Mucosa of stomach (tissue), 1 donor: ENCODE measurements around the gene CACNA1S.

Source experiments
- H3K27me3 ChIP-seq: one replicate; pipeline ENCODE4 v1.7.0; 2013; ENCODE audit warnings: mild to moderate bottlenecking, low read length; ENCODE audit not compliant: control insufficient read depth, insufficient read depth
- H3K36me3 ChIP-seq: one replicate; pipeline ENCODE4 v1.7.0; 2013; ENCODE audit warnings: low read length; ENCODE audit not compliant: control insufficient read depth, insufficient read depth
- H3K4me1 ChIP-seq: one replicate; pipeline ENCODE4 v1.7.0; 2013; ENCODE audit warnings: mild to moderate bottlenecking, low read length; ENCODE audit not compliant: control insufficient read depth, insufficient read depth
- H3K4me3 ChIP-seq: one replicate; pipeline ENCODE4 v1.7.0; 2013; ENCODE audit warnings: low read length
- H3K9ac ChIP-seq: one replicate; pipeline ENCODE4 v1.7.0; 2013; ENCODE audit warnings: mild to moderate bottlenecking, low read length, moderate library complexity
- H3K9me3 ChIP-seq: one replicate; pipeline ENCODE4 v1.7.0; 2013; ENCODE audit warnings: mild to moderate bottlenecking, low read length, moderate library complexity; ENCODE audit not compliant: control insufficient read depth
- donor health status: Pancreatic carcinoma.

CACNA1S gene

DNA sequence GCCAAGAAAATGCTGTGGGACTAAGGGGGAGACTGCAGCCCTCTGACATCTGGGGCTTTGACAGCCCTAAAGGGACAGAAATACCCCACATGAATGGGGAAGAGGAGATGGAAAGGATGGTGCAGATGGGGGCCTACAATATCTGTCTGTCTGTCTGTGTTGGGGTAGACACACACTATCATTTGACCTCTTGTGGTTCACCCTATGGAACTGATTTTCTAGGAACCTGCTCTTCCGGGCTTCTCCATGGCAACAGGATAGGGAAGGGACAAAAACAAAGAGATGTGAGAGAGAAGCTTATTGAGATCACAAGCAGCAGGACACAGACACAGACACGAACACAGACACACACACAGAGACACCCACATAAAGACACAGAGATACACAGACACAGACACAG is 105.8 kb downstream of the CACNA1S start:
- Histone ChIP-seq H3K9me3 (no peaks in the 10 kb centered on the region), H3K4me3 (no peak overlapping the region), H3K9ac (no peak overlapping the region), H3K36me3 (no peaks in the 10 kb centered on the region), H3K4me1 (peaks cover 8% of the 10 kb centered on the region), H3K27me3 (no peaks in the 10 kb centered on the region)

DNA sequence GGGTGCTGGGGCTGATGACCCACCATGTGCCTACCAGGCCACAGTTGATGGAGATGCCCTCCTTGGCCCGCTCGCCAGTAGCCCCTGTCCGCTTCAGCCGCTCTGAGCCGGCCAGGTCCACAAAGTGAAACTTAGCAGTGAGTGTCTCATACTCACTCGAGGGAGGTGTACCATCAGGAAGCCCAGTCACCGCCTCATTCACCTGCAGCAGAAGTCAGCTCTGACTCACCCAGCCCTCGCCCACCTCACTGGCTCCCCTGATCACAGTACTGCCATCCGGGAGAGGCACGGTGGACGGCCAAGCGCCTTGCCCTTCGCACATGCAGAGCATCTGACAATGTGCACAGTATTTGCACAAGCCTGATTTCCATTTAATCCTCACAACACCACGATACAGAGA is 107.5 kb downstream of the CACNA1S start:
- no peaks in the 10 kb centered on the region for H3K36me3 ChIP-seq
- no peak overlapping the region for H3K9ac ChIP-seq
- no peaks in the 10 kb centered on the region for H3K27me3 ChIP-seq
- no peaks in the 10 kb centered on the region for H3K9me3 ChIP-seq
- no peak overlapping the region for H3K4me3 ChIP-seq
- peaks cover 8% of the 10 kb centered on the region for H3K4me1 ChIP-seq

DNA sequence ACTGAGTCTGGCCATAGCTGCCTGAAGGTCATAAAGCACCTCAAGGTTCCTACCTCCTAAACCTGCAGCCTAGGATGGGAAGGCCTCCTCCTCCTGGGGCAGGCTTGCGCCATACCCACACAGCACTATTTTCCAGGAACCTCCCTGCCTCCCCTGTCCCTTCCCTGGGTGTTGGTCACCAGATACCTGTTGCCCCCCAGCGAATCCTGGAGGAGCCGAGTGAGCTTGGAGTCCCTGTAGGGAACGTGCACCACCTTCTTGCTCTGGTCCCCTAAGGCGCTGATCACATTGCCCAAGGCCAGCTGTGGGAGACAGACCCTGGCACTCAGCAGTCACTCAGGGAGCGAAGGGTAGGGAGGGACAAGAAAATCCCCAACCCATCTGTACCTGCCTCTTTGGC is 108.1 kb downstream of the CACNA1S start:
- H3K27me3 ChIP-seq = no peaks in the 10 kb centered on the region
- no peaks in the 10 kb centered on the region for H3K9me3 ChIP-seq
- H3K4me3 ChIP-seq = no peak overlapping the region
- H3K36me3 ChIP-seq = no peaks in the 10 kb centered on the region
- peaks cover 8% of the 10 kb centered on the region for H3K4me1 ChIP-seq
- H3K9ac ChIP-seq = no peak overlapping the region

DNA sequence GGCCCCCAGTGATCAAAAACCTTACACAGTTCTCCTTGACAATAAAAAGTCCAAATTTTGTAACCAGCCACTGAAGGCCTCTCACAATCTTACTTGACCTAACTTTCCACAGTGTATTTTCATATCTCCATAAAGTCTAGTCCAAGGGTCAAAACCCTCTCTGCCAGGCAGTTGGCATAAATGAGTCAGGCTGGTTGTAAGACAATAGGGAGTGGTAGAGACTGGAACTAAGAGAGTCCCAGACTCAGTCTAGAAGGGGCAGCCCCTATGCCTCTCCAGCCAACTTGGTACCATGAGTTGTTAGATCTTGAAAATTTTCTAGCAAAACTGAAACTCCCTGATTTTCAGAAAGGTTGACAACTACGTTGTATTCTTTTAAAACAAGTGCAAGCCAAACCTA is 109.7 kb downstream of the CACNA1S start:
- H3K9ac ChIP-seq = no peak overlapping the region
- no peaks in the 10 kb centered on the region for H3K9me3 ChIP-seq
- H3K4me1 ChIP-seq = peaks cover 8% of the 10 kb centered on the region
- no peaks in the 10 kb centered on the region for H3K27me3 ChIP-seq
- no peak overlapping the region for H3K4me3 ChIP-seq
- H3K36me3 ChIP-seq = no peaks in the 10 kb centered on the region

DNA sequence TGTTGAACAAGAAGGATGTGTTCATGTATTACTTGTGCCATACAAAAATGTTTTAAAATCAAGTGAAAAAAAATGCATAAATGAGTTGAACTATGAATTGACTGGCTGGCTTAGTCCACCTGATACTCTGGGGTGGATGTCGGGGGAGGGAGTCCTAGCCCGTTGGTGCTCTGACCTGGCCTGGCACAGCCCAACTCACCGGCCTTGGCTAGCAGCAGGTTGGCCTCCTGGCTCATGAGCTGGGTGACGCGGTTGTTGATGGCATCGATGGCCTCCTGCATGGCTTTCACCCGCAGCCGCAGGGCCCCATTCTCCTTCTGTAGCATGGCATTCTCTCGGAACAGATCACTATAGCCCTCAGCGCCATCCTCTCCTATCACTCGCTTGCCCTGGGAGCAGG is 110.3 kb downstream of the CACNA1S start:
- H3K36me3 ChIP-seq = no peaks in the 10 kb centered on the region

DNA sequence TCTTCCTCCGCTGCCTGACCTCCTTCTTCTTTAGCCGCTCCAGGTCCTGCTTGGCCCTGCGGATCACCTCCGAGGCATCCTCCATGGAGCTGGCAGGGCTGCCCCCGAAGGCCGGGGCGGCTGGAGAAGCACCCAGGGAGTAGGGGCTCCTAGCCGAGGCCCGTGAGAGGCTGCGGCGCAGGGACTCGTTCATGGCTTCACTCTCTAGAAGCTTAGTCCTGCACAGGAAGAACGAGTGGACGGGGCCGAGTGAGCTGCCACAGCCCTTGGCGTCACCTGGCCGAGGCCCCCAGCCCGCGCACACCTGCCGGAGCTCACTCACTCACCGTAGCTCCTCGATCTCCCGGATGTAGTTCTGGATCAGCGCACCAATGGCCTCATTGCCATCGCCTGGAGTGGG is 111.8 kb downstream of the CACNA1S start:
- H3K27me3 ChIP-seq = no peaks in the 10 kb centered on the region
- no peak overlapping the region for H3K9ac ChIP-seq
- no peak overlapping the region for H3K4me3 ChIP-seq
- no peaks in the 10 kb centered on the region for H3K9me3 ChIP-seq
- peaks cover 8% of the 10 kb centered on the region for H3K4me1 ChIP-seq
- no peaks in the 10 kb centered on the region for H3K36me3 ChIP-seq

More for the DNA sequence above, 110.3 kb downstream of the CACNA1S start:
- Histone ChIP-seq H3K9me3 (no peaks in the 10 kb centered on the region), H3K27me3 (no peaks in the 10 kb centered on the region), H3K4me1 (peaks cover 8% of the 10 kb centered on the region), H3K4me3 (no peak overlapping the region), H3K9ac (no peak overlapping the region)

DNA sequence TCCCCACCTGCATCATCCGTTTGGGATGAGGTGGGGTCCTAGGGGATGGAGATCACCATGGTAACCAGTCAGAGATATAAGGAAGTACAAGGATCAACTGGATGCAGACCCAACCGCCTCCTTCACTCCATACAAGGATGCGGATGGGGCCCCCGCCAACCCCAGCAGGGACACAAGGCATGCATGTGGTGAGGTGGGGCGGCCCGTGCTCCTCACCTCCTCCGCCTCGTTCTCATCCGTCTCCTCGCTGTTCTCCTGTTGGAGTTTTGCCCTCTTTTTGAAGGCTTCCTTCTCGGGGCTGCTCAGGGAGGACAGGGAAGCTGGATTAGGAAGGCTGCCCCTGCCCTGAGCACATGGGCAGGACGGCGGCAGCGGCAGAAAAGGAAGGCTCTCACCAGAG is 112.6 kb downstream of the CACNA1S start:
- H3K9me3 ChIP-seq = no peaks in the 10 kb centered on the region
- no peaks in the 10 kb centered on the region for H3K36me3 ChIP-seq
- H3K4me3 ChIP-seq = no peak overlapping the region
- no peaks in the 10 kb centered on the region for H3K27me3 ChIP-seq
- no peak overlapping the region for H3K9ac ChIP-seq
- peaks cover 8% of the 10 kb centered on the region for H3K4me1 ChIP-seq

DNA sequence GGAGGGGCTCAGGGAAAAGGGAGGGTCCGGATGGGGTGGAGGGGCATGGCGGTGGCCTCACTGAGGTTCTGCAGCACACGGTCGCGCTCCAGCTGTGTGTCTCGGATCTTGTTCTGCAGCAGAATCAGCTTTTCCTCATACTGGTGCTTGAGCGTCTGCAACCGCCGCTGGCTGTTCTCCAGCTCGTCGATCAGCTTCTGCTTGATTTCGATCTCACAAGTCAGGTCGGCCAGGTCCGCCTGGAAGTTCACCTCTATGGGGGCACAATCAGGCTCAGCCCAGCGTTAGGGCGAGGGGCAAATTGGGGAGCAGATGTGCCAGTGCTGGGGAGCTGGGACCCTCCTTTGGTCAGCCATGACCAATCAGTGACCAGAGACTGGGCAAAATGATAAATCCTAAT is 113.9 kb downstream of the CACNA1S start:
- H3K9me3 ChIP-seq = no peaks in the 10 kb centered on the region
- no peaks in the 10 kb centered on the region for H3K27me3 ChIP-seq
- H3K36me3 ChIP-seq = no peaks in the 10 kb centered on the region
- H3K4me3 ChIP-seq = no peak overlapping the region
- peaks cover 8% of the 10 kb centered on the region for H3K4me1 ChIP-seq
- H3K9ac ChIP-seq = no peak overlapping the region

DNA sequence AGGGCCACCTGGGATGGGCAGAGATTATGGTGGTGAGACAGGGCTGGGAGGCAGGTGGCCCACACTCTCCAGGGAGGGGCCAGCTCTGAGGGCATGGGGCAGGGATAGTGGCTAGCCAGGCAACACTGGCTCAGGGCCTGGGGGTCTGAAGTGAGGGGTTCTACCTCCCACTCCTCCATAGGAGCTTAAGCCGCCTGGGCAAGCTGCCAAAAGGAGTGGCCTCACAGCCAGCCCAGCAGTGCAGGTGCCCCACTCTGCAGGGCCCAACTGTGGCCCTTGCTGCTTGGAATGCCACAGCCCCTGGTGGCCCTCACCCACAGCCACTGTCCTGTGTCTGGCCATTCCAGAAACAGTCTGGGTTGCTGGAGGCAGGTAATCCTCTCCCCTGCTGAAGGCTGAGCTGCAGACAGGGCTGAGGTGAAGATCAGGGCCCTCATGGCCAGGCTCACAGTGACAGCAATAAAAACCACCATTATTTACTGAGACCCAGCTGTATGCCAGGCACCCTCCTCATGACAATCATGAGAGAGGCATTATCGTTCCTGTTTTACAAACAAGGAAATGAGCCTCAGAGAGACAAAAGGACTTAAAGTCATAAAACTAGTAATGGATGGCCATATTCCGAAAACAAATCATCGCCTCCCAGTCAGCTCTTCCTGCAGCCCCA is 119.7 kb downstream of the CACNA1S start:
- Histone ChIP-seq H3K9ac (no peak overlapping the region), H3K4me1 (no peaks in the 10 kb centered on the region), H3K4me3 (no peak overlapping the region), H3K27me3 (no peaks in the 10 kb centered on the region), H3K36me3 (no peaks in the 10 kb centered on the region), H3K9me3 (no peaks in the 10 kb centered on the region)

DNA sequence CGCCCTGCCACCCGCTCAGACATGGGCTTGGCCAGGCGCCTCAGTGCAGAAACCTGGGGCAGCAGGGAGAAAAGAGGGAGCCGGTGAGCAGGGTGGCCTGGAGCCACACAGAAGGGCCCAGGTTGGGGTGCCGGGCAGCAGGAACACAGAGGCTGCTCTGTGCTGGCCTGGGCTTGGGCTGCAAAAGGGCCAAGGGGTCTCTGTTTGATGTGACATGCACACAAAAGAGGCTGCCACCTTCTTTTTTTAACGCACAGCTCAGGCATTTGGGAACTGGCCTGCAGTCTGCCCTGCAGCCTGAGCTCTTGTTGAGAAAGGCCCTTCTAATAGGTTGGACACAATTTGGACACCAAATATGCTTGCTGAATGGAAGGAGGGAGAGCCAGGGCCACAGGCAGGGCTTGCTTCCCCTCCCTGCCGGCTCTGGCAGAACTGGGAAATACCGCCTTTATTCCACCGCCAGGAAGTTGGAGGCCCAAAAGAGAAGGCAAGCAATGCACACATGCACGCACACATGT is 121.1 kb downstream of the CACNA1S start:
- H3K9me3 ChIP-seq = no peaks in the 10 kb centered on the region
- H3K4me1 ChIP-seq = no peaks in the 10 kb centered on the region
- no peaks in the 10 kb centered on the region for H3K27me3 ChIP-seq
- H3K4me3 ChIP-seq = no peak overlapping the region
- H3K36me3 ChIP-seq = no peaks in the 10 kb centered on the region
- no peak overlapping the region for H3K9ac ChIP-seq

DNA sequence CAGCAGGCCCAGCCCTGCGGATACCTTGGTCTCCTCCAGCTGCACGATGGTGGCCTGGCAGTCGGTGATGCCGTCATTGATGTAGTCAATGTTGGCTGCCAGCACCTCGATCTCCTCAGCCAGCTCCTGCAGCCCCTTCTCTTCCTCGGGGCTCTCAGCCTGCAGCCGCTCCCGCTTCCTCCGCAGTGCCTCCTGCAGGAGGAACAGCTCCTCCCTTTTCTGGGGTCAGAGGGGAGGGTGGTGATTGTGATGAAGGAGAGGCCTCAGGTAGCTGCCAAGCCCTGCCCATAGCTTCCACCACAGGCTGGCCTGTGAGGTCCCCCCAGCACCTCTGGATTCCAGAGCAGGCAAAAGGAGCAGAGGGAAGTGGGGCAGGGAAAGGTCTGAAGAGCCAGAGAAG is 122.1 kb downstream of the CACNA1S start:
- no peaks in the 10 kb centered on the region for H3K4me1 ChIP-seq
- no peaks in the 10 kb centered on the region for H3K36me3 ChIP-seq
- no peaks in the 10 kb centered on the region for H3K27me3 ChIP-seq
- no peak overlapping the region for H3K4me3 ChIP-seq
- H3K9me3 ChIP-seq = no peaks in the 10 kb centered on the region
- no peak overlapping the region for H3K9ac ChIP-seq
